Fibroblast of lung (primary cell): Measurements from ENCODE around the gene EN2.

Experiments used
- CTCF ChIP-seq, 2 donors: IDR thresholded peaks in 1 of 2; conservative IDR thresholded peaks in 1 of 2; 1 replicate in 1 of 2; 2 replicates in 1 of 2; pipeline ENCODE4 v1.5.1; 2011 to 2012; ENCODE audit warnings: low read length in 2 of 2, control low read depth in 1 of 2, inconsistent platforms in 1 of 2, low read depth in 1 of 2, mild to moderate bottlenecking in 1 of 2
- EZH2 ChIP-seq: IDR thresholded peaks from 2 replicates; pipeline ENCODE4 v1.5.1; 2012; ENCODE audit warnings: low read length, control low read depth, mild to moderate bottlenecking; ENCODE audit errors: missing control alignments

GRCh38 chr7:155512246-155512887, 54.4 kb downstream of the EN2 start:
- TF ChIP-seq CTCF (conservative IDR thresholded peaks at IDR 0.05 in 1 of 2, IDR thresholded peaks at IDR 0.05 in 1 of 2; ENCODE audit: low read depth in 1 of 2, low read length in 2 of 2), result no peak
- TF ChIP-seq EZH2, result no peak
